Breast epithelium (tissue), 3 donors: ENCODE results near the gene CNGB1.

Source experiments
- CTCF ChIP-seq, 3 donors: fragments of 450-650 bp; IDR thresholded peaks; one replicate each; pipeline ENCODE4 v1.5.1; 2016 to 2017; ENCODE audit warnings: antibody characterized with exemption in 3 of 3, mild to moderate bottlenecking in 3 of 3, moderate library complexity in 3 of 3
- POLR2A ChIP-seq: fragments of 450-650 bp; IDR thresholded peaks from one replicate; pipeline ENCODE4 v1.6.1; 2016; ENCODE audit warnings: antibody characterized with exemption, mild to moderate bottlenecking, moderate library complexity
- POLR2AphosphoS5 ChIP-seq, 3 donors: sonication (generic); formaldehyde crosslinking; IDR thresholded peaks; one replicate each; pipeline ENCODE4 v1.6.1; 2017; ENCODE audit warnings: antibody characterized with exemption in 3 of 3

GRCh38 chr16:57972306-57972705 is 1.4 kb upstream of the CNGB1 start:
- TF ChIP-seq CTCF (IDR thresholded peaks at IDR 0.05) (no peak), POLR2A (no peak), POLR2AphosphoS5 (IDR thresholded peaks at IDR 0.05) (no peak)
